Adrenal gland (tissue), 12 donors: Measurements from ENCODE around the gene EEF1G. TPM values are rescaled to one million over a fixed set of nuclear protein-coding genes. Genes with fewer than 3 reads are reported as not detected.
A peak's percentile ranks its signal among the peaks of the same experiment; 100 is the strongest.

Experiments
- DNase-seq, 7 donors: peaks; one replicate each; pipeline ENCODE4 v3.0.0-alpha.2; 2019 to 2020
- H3K27ac ChIP-seq, 5 donors: fragments of 200-600 bp; sonication (generic) in 4 of 5; 1 replicate in 3 of 5; 2 replicates in 2 of 5; pipeline versions ENCODE4 v1.5.1 to v1.8.0; 2016 to 2020; ENCODE audit warnings: mild to moderate bottlenecking in 1 of 5
- H3K27me3 ChIP-seq: fragments of 200-600 bp; 2 replicates; pipeline ENCODE4 v1.8.0; 2021
- H3K36me3 ChIP-seq, 2 donors: fragments of 200-600 bp; replicated peaks in 1 of 2; 1 replicate in 1 of 2; 2 replicates in 1 of 2; pipeline versions ENCODE4 v1.5.1 to v1.8.0; 2018 to 2022
- H3K4me1 ChIP-seq, 2 donors: fragments of 200-600 bp; replicated peaks in 1 of 2; 1 replicate in 1 of 2; 2 replicates in 1 of 2; pipeline versions ENCODE4 v1.5.1 to v1.8.0; 2018 to 2021
- H3K4me3 ChIP-seq, 4 donors: fragments of 200-600 bp; sonication (generic) in 3 of 4; one replicate each; pipeline ENCODE4 v1.5.1; 2016 to 2018
- H3K9me3 ChIP-seq, 3 donors: fragments of 200-600 bp; sonication (generic) in 1 of 3; replicated peaks in 1 of 3; 1 replicate in 2 of 3; 2 replicates in 1 of 3; pipeline versions ENCODE4 v1.5.1 to v1.8.0; 2016 to 2021
- CTCF ChIP-seq, 6 experiments: fragments of 450-650 bp in 4 of 6; fragments of 200-600 bp in 2 of 6; sonication (generic) in 1 of 6; IDR thresholded peaks; 1 replicate in 5 of 6; 2 replicates in 1 of 6; pipeline versions ENCODE4 v1.5.1 to v1.8.0; 2016 to 2021; ENCODE audit warnings: antibody characterized with exemption in 6 of 6, mild to moderate bottlenecking in 2 of 6, moderate library complexity in 1 of 6
- POLR2A ChIP-seq, 2 donors: fragments of 450-650 bp; IDR thresholded peaks; one replicate each; pipeline ENCODE4 v1.6.1; 2017; ENCODE audit warnings: antibody characterized with exemption in 2 of 2, mild to moderate bottlenecking in 2 of 2, moderate library complexity in 1 of 2
- WGBS, 4 donors: extraction: QIAGEN DNeasy Blood & Tissue Kit in 2 of 4; methylation state at CpG; one replicate each; pipeline versions ENCODE4 v1.1.5 to v1.1.7; 2013 to 2017; 5-methylcytosine and 5-hydroxymethylcytosine counted together
- intact Hi-C, 2 donors: fragments of 100-400 bp; cut with DNase I; formaldehyde crosslinking; loops; one replicate each; pipeline versions ENCODE4 v1.14.1 to v1.15.0; 2022 to 2023
- polyA plus RNA-seq, 3 donors: library from polyadenylated mRNA; stranded (reverse); fragments of 200-250 nt in 2 of 3; fragments of 350-450 nt in 1 of 3; fragmentation: Illumina TruSeq in 1 of 3; extraction: RNeasy Lipid Tissue Mini Kit (QIAGEN cat#74804) in 1 of 3; gene quantifications; one replicate each; pipeline ENCODE4 v1.2.3, GENCODE V29; 2013 to 2014
- total RNA-seq, 9 donors: library from RNA; depleted of rRNA in 4 of 9; stranded (reverse); fragments of >200 nt in 4 of 9; fragments of 120-200 nt in 1 of 9; fragmentation: NEBNext Ultra II Directional in 1 of 9; extraction: Animal tissue kit (Norgen Biotek cat#: 25700) in 1 of 9; gene quantifications; one replicate each; pipeline versions ENCODE4 v1.1.0 to v1.2.4, GENCODE V29; 2013 to 2023
- donor health status: healthy with polysubstance abuse.
- donor health status: Bipolar disorder and iron deficiency.
- donor health status: DM: yes; HTN: yes; CAD: no.
- donor health status: DM: no; HTN: no; CAD: no.
- donor health status: DM: no; HTN: no; CAD: no.
- donor health status: DM: yes; HTN: yes; CAD: no.

EEF1G gene
- total and polyA plus RNA-seq, 12 donors: 646 to 1,585 (median 1,183) TPM

GRCh38 chr11:62601122-62601371 is 27.4 kb upstream of the EEF1G start:
- H3K27me3 ChIP-seq: no peaks in the 10 kb centered on the region
- peaks cover 26 to 34% of the 10 kb centered on the region in 2 donors for H3K4me1 ChIP-seq
- intact Hi-C loops: no loop called here
- DNase-seq: peak in 4 of 7 donors; percentile 63 to 73 (median 66)
- H3K9me3 ChIP-seq: no peaks in the 10 kb centered on the region
- H3K4me3 ChIP-seq: peak overlapping the region; percentile 37 to 99 (median 80)
- no peak for TF ChIP-seq CTCF (IDR thresholded peaks at IDR 0.05)
- TF ChIP-seq POLR2A (IDR thresholded peaks at IDR 0.05): no peak
- peaks cover 0 to 40% of the 10 kb centered on the region in 2 donors for H3K36me3 ChIP-seq
- H3K27ac ChIP-seq: peak overlapping the region; percentile 78 to 98 (median 92)
- 0 to 1% (median 0%) methylated on average over 8 to 30 of the region's 30 CpGs for WGBS, 4 donors

- peak overlapping the region in 4 of 5 donors; percentile 86 to 98 (median 93) for H3K27ac ChIP-seq
- WGBS, 4 donors: 1 to 3% (median 1%) methylated on average over 21 to 26 of the region's 26 CpGs
- TF ChIP-seq CTCF (IDR thresholded peaks at IDR 0.05): no peak
- TF ChIP-seq POLR2A (IDR thresholded peaks at IDR 0.05): no peak
- intact Hi-C loops: no loop called here
- H3K9me3 ChIP-seq: no peaks in the 10 kb centered on the region
- H3K4me3 ChIP-seq: peak overlapping the region; percentile 37 to 99 (median 80)
- peaks cover 0 to 40% of the 10 kb centered on the region in 2 donors for H3K36me3 ChIP-seq
- peak in 1 of 7 donors; percentile 28 for DNase-seq
- H3K4me1 ChIP-seq: peaks cover 26 to 34% of the 10 kb centered on the region in 2 donors
- no peaks in the 10 kb centered on the region for H3K27me3 ChIP-seq
Observed at GRCh38 chr11:62600367-62601121, 26.9 kb upstream of the EEF1G start.

GRCh38 chr11:62599901-62600300 is 26.2 kb upstream of the EEF1G start:
- Histone ChIP-seq H3K36me3 (peaks cover 0 to 40% of the 10 kb centered on the region in 2 donors), H3K9me3 (no peaks in the 10 kb centered on the region), H3K4me1 (peaks cover 26 to 34% of the 10 kb centered on the region in 2 donors), H3K27me3 (no peaks in the 10 kb centered on the region), H3K27ac (peak overlapping the region in 3 of 5 donors; percentile 86 to 98 (median 94)), H3K4me3 (peak overlapping the region in 2 of 4 donors; percentile 87 to 99)
- intact Hi-C loops: no loop called here
- 32 to 38% (median 36%) methylated on average over 5 of the region's 5 CpGs for WGBS, 4 donors
- no peak for TF ChIP-seq CTCF (IDR thresholded peaks at IDR 0.05)
- TF ChIP-seq POLR2A (IDR thresholded peaks at IDR 0.05): no peak
- no peak for DNase-seq

GRCh38 chr11:62599069-62599696 is 25.5 kb upstream of the EEF1G start:
- WGBS, 4 donors: 27 to 40% (median 34%) methylated on average over 5 to 7 of the region's 7 CpGs

More at GRCh38 chr11:62599069-62599696, 25.5 kb upstream of the EEF1G start:
- intact Hi-C loops: no loop called here
- H3K36me3 ChIP-seq: peaks cover 0 to 46% of the 10 kb centered on the region in 2 donors
- H3K4me3 ChIP-seq: peak overlapping the region in 1 of 4 donors; percentile 99
- TF ChIP-seq CTCF (IDR thresholded peaks at IDR 0.05): no peak
- no peak for TF ChIP-seq POLR2A (IDR thresholded peaks at IDR 0.05)
- DNase-seq: peak; percentile 90 to 99 (median 98)
- H3K4me1 ChIP-seq: peaks cover 26 to 34% of the 10 kb centered on the region in 2 donors
- peak overlapping the region in 3 of 5 donors; percentile 86 to 98 (median 94) for H3K27ac ChIP-seq
- H3K9me3 ChIP-seq: no peaks in the 10 kb centered on the region
- H3K27me3 ChIP-seq: no peaks in the 10 kb centered on the region
